Measurements from ENCODE around the gene GATA1.

The GATA1 gene

GRCh38 chrX:48824066-48824465 is 37.7 kb downstream of the GATA1 start:
- no peak for DNase-seq (ENCODE audit: low read depth)
- H3K4me3 ChIP-seq (ENCODE audit: low read length): no peak overlapping the region
- no peak for TF ChIP-seq CTCF (conservative IDR thresholded peaks at IDR 0.05; ENCODE audit: low read depth, low read length)

GRCh38 chrX:48826135-48826875 is 39.9 kb downstream of the GATA1 start, which contains the start of gene ERAS:
ERAS (plus strand) TSS chrX:48826513; CDS start chrX:48829124, 2,611 bp downstream.
- no peak for TF ChIP-seq CTCF (conservative IDR thresholded peaks at IDR 0.05; ENCODE audit: low read depth, low read length)
- no peak for DNase-seq (ENCODE audit: low read depth)
- no peak within 1 kb of the TSS for H3K4me3 ChIP-seq (ENCODE audit: low read length)

- TF ChIP-seq CTCF (conservative IDR thresholded peaks at IDR 0.05; ENCODE audit: low read depth, low read length): no peak
- no peak for DNase-seq (ENCODE audit: low read depth)
- H3K4me3 ChIP-seq (ENCODE audit: low read length): no peak overlapping the region
These were observed 40.7 kb downstream of the GATA1 start for GRCh38 chrX:48826876-48827653.

GRCh38 chrX:48827654-48827968 is 41.2 kb downstream of the GATA1 start:
- no peak for TF ChIP-seq CTCF (conservative IDR thresholded peaks at IDR 0.05; ENCODE audit: low read depth, low read length)
- DNase-seq (ENCODE audit: low read depth): no peak
- H3K4me3 ChIP-seq (ENCODE audit: low read length): no peak overlapping the region

GRCh38 chrX:48829016-48829735 is 42.8 kb downstream of the GATA1 start:
- no peak for TF ChIP-seq CTCF (conservative IDR thresholded peaks at IDR 0.05; ENCODE audit: low read depth, low read length)
- H3K4me3 ChIP-seq (ENCODE audit: low read length): no peak overlapping the region
- no peak for DNase-seq (ENCODE audit: low read depth)

- no peak for TF ChIP-seq CTCF (conservative IDR thresholded peaks at IDR 0.05; ENCODE audit: low read depth, low read length)
- no peak overlapping the region for H3K4me3 ChIP-seq (ENCODE audit: low read length)
- DNase-seq (ENCODE audit: low read depth): no peak
These were observed 44.9 kb downstream of the GATA1 start for GRCh38 chrX:48831136-48831908.
